GM21576 (cell line): Measurements from ENCODE around the gene SOCS1.
"Not testable (repeated sequence)": the region's sequence is repeated elsewhere in the genome, so short reads cannot be mapped to it uniquely, and the experiment has no call there.

Experiments
- ATAC-seq: cut with Tn5 transposase; IDR thresholded peaks from one replicate; pipeline ENCODE4 v1.9.1; 2021; ENCODE audit warnings: mild to moderate bottlenecking, moderate library complexity; ENCODE audit not compliant: unreplicated experiment

SOCS1 gene

DNA sequence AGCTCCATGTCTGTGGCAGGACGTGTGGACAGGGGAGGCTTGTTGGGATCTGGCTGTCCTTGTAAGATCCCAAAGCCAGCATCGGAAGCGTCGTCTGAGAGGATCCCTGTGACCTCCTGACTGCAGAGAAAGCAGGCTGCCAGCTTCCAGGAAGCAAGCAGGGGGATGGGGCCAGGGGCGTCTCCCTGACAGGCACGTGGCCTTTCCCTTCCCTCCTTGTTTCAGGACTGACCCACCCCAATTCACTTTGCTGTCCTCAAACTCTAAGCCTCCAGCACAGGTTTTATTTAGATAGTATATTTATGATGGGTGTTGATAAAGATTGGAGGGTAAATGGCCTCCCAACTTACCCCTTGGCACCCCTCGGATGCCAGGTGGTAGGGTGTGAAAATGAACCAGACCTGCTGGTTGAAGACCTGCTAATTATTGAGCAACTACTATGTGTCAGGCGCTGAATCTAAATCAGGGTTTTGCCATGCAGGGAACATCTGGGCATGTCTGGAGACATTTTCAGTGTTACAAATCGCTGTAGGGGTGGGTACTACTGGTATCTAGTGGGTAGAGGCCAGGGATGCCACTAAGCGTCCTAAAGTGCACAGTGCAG lies 24.5 kb downstream of the SOCS1 start:
- ATAC-seq, result no peak

DNA sequence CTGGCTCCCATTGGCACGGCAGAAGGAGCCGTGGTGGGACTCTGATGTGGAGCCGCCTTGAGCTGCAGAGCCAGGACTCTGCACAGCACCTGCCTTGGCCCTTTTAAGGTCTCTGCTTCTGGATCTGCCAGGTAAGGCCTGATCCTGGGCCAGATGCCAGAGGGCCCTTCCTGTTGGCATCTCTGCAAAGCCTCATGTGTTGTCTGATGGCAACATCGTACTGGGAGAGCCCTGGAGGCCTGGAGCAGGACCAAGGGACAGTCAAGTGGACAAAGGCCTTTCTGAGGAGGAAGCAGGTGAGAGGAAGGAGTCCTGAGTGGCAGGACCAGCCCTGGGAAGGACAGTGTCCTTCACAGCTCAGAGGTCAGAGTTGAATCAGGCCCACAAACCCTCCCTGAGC lies 26.1 kb downstream of the SOCS1 start:
- no peak for ATAC-seq

DNA sequence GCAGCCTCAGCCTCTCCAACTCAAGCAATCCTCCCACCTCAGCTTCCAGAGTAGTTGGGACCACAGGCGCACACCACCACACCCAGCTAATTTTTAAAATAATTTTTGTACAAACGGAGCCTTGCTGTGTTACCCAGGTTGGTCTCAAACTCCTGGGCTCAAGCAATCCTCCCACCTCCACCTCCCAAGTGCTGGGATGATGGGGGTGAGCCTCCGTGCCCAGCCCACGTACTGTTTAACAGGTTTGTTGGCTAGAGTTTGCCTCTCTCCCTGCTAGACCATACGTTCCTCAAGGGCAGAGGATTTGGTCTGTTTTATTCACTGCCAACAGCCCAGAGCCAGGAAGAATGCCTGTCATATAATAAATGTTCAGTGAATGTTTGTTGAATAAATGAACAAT lies 26.6 kb downstream of the SOCS1 start:
- ATAC-seq, result no peak

DNA sequence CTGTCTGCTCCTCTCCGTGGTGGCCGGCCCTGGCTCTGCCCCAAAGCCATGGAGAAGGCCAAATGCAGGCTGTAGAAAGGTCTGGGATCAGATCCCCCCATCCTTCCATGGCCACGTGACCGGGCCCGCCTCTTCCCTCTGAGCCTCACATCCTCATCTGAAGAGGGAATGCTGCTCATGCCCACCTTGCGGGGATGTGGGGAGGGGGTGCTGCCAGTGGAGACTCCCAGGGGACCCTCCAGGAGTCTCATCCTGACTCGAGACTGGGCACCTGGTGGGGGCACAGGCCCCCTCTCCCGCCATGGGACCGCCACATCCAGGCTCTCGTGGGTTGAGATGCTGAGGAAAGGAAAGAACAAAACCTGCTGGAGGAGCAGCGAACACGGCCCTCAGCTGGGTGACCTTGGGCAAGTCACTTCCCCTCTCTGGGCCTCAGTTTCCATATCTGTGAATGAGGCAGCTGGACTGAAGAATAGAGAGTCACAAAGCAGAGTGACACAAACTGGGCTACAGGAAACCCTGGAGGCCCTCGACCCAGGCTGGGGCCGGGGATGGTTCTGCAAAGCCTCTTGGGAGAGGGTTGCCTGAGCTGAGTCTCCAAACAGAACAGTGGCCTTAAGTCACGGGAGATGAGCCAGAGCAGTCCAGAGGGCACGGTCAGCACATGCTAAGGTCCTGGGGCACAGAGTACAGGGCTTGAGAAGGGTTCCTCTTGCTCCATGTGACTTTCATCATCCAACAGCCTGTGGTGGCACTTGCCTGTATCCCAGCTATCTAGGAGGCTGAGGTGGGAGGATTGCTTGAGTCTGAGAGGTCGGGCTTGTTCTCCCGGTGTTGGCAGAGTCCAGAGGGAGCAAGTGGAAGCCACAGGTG lies 30.1 kb downstream of the SOCS1 start:
- peak; percentile 2 for ATAC-seq

DNA sequence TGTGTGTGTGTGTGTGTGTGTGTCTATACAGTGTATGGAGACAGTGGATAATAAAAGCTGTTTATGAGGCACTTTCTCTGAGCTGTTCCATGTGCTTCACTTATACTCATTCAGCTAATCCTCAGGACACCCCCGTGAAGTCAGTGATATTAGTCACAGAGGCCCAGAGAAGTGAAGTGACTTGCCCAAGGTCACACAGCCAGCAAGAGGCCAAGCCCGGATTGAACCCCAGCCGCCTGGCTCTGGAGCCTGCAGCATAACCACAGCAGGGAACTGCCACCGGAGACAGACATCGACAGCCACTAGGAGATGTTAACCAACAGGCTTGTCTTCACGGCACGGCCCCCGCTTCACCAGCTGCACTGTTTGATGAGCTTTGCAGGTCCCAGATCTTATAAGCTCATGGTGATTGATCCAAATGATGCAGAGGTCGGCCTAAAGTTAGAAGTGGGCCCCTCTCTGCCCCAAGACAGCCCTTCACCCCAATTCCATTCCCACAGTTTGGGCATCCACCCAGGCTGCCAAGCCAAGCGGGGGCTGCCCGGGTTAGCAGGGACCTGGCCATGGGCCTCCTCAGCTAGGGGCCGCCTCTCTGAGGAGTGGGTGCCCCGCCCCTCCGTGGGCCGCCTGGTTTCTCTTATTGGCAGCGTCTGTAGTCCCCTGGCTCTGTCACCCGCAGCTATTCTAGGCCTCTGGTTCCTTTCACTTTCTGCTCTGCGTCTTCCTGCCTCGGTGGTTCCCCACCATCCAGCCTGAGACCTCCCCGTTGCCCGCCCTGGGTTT lies 30.9 kb downstream of the SOCS1 start:
- ATAC-seq, result peak; percentile 72

DNA sequence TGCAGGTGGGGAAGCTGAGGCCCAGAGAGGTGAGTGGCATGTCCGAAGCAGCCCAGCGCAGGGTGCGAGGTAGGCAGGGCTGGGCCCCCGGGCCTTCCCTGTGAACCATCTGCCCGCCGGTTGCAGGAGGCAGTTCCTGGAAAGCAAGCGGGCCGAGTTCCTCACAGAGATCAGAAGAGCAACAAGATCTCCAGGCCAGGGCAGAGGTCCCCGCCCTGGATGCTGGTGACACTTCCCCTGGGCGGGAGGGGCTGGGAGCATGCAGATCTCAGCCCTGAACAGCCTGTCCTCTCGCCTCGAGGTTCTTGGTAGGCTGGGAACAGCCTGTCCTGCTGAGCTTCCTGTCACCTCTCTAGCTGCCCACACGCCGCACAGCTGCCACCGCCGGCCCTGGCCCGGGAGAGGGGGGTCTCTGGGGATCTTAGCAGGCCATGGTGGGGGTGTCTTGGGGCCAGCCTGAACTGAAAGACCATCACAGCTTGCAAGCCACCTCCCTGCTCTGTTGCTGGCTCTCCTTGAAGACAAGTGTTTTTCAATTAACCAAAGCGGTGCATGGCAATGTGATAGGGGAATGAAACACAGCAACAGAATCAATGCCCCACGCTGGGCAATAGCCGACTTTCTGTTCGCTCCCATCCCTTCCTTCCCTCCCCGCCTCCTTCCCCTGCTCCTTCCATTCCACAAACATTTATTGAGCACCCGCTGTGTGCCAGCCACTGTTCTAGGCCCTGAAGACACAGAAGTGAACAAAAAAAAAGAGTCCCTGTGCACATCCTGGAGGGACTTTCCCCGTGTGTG lies 31.7 kb downstream of the SOCS1 start:
- ATAC-seq, result peak; percentile 43

DNA sequence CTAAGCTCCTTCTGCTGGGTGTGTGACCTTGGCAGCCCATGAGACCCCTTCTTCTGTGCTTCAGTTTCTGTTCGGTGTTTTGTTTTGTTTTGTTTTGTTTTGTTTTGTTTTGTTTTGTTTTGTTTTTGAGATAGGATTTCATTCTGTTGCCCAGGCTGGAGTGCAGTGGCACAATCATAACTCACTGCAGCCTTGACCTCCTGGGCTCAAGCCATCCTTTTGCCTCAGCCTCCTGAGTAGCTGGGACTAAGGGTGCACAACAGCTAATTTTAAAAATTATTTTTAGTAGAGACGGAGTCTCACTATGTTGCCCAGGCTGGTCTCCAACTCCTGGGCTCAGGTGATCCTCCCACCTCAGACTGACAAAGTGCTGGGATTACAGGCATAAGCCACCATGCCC lies 35.5 kb downstream of the SOCS1 start:
- not testable (repeated sequence) for ATAC-seq

DNA sequence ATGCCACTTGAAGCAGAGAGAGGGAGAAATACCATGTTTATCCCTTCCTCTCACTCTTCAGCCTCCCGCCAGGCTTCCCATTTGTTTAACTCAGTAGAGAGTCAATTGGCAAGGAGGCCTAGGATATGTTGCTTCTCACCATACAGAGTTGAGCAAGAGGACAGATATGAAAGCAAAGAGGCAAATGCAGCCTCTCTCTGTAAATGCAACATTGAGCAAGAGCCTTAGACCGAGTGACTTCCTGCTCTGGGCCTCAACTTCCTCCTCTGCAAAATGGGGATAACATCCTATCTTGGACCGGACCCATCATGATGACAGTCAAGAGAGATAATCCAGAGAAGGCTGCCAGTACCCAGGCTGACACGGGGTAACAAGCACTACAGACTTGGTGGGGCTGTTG lies 36.8 kb downstream of the SOCS1 start:
- no peak for ATAC-seq

DNA sequence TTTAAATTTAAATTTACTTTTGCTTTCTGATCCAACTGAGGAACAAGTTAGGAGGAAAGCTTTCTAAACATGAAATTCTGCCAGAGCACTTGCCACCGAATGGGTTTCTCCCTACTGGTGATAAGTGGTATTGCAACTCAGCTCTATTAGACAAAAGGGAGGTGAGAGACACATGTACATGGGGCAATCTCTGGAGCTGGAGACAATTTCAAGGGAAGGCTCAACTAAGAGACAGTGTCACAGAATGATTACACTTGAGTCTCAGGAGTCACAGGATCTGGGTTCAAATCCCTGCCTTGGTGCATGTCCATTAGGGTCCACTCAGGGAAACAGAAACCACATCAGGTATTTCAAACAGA lies 37.4 kb downstream of the SOCS1 start:
- no peak for ATAC-seq

DNA sequence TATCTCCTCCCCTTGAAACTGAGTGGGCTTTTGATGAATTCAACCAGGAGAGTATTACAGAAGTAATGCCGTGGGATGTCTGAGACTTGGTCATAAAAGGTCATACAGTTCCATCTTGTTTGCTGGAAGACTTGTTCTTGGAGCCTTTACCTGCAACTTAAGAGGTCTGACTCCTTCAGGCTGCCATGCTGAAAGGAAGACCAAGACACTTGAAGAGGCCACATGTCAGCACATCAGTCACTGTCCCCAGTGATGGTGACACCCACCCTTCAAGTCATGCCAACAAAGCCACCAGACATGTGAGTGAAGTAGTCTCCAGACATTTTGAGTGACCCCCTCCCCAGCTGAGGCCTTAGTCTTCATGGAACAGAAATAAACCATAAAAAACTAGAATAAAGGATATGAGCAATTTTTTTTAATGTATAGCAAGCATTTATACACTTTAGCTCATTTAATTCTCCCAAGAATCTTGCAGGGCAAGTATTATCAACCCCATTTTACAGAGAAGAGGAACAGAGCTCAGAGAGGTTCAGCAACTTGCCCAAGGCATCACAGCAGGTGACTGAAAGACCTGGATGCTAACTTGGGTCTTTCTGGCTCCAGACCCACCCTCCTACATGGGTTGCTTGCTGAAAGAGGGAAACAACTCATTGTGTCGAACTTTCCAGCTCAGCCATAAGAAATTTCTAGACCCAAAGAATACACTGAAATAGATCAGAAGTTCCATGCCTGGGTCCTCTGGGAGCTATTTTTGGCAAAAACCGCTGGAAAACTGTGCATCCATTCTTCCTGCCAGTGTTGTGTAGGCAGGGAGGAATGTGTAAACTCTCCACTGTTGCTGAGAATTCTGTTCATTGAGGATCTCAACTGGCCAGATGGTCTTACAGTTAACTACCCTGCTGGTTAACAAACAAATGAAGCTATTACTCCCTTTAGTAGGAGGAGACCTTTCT lies 38.1 kb downstream of the SOCS1 start:
- ATAC-seq, result no peak

DNA sequence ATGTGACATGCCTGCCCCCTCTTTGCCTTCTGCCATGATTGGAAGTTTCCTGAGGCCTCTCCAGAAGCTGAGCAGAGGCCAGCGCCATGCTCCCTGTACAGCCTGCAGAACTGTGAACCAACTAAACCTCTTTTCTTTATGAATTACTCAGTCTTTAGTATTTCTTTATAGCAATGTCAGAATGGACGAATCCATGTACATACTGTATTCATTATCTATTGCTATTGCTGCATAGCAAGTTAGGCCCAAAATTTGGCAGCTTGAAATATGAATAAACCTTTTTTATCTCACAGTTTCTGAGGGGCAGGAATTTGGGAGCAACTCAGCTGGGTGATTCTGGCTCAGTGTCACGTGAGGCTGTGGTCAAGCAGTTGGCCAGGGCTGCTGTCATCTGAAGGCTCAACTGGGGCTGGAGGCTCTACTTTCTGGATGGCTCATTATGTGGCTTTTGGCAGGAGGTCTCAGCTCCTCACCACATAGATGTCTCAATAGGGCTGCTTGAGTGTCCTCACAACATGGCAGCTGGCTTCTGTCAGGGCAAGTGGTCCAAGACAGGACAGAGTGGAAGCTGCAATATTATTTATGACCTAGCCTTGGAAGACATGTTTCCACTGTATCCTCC lies 40.0 kb downstream of the SOCS1 start:
- ATAC-seq, result no peak

DNA sequence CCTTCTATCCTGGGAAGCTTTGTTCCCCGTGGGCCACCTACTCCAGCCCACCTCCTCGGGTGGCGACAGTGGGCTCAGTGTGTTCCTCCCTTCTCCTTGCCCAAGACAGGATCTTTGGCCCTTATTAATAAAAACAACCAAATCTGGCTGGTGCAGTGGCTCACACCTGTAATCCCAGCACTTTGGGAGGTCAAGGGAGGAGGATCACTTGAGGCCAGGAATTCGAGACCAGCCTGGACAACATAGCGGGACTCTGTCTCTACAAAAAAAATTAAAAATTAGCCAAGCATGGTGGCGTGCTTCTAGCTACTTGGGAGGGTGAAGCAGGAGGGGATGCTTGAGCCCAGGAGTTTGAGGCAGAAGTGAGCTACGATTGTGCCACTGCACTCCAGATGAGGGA lies 42.2 kb downstream of the SOCS1 start:
- ATAC-seq, result no peak

DNA sequence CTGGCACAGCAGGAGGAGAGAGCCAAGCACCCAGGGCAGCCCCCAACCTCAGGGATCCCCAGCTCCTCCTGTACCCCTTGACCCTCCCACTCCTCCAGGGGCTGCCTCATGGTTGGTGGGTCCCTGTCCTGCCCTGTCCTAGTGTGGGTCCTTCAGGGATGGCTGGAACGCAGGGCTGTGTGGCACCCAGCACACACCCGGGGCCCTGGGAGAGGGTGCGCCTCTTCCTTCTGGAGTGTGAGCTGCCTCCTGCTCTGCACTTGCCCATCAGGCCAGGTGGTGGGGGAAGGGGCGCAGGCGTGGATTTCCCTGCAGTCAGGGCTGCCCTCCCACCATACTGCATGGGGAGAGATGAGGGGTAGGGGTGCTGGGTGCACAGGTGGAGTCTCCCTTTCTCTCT lies 42.6 kb downstream of the SOCS1 start:
- ATAC-seq, result no peak

DNA sequence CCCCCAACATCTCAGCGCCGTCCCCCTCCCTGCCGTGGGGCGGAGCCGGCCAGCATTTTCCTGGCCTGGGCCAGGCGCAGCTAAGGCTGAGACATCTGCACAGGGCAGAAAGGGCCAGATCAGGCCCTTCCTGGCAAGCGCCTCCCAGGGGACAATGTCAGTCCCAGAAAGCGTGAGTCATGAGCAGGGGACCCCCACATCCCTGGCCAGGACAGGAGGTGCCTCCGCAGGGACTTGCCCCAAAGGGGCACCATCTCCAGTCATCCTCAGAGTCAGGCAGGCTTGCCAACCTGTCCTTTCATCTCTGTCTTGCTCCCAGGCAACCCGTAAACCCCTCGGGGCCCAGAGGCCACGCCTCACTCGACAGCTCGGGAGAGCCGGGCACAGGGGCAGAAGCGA lies 43.2 kb downstream of the SOCS1 start:
- ATAC-seq, result no peak

DNA sequence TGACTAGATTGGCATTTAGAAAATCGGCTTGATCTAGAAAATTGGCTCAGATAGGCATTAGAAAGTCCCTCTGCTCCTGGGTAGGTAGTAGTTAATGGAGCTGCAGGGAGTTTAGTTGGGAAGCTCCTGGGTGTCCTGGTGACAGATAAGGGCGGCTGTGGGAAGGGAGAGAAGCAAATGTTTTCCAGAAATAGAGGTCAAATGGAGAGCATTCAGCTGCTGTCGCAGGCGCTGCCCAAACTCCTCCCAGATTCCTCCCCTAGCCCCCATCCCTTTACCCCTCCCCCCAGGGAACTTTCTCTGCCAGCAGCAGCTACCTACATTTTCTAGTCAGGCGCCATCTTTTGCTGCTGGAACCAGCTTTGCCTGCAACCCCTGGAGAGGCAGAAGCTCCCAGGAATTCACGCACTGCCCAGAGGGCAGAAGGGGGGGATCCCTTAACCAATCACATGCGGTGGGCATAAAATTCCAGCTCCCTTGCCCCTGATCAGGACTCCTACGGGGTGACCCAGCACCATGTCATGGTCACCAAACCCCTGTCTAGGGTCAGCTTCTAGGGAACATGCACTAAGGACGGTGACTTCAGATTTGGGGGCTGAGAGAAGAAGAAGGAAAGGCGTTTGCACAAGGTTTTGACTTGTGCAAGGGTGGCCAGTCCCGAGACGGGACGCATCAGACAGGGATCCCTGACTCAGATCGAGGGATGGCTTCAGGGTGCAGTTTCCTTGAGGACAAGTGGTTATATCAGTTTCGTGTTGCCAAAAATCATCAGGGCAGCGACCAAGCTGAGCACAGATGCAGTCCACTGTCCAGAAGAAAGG lies 43.8 kb downstream of the SOCS1 start:
- no peak for ATAC-seq

DNA sequence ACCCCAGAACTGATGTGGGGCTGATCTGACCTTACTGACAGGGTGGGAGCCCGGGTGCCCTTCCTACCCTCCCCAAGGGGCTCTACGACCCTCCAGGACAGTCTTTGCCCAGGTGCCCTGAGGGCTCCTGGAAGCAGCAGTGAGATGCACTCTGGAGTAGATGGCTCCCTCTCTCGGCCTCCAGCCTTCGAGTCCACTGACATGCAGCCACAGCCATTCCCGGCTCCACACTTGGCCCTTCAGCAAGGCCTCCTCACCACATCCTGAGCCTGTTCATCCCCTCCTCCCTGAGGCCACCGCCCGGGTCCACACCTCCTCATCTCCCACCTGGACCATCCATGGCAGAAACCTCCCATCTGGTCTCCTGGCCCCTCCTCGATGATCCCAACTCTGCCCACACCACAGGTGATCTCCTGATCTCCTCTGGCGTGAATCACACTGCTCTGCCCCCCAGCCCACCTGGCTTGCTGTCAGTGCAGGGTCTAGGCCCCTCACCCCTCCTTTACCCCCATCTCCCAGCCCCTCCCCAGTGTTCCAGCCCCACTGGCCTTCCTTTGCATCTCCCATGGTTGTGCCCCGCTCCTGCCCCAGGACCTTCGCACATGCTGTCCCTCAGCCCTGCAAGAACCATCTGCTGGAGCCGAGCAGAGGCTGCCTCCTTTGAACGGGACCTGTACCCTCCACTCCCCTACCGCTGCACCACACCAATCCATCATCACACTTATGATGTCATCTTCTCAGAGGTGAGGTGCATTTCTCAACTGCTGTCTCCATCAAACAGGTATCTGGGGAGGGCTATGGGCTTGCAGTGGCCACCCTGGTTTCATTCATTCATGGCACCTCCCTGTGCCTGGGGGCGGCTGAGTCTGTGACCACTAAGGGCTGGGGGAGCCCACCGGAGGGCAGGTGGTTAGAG lies 44.7 kb downstream of the SOCS1 start:
- ATAC-seq, result no peak

DNA sequence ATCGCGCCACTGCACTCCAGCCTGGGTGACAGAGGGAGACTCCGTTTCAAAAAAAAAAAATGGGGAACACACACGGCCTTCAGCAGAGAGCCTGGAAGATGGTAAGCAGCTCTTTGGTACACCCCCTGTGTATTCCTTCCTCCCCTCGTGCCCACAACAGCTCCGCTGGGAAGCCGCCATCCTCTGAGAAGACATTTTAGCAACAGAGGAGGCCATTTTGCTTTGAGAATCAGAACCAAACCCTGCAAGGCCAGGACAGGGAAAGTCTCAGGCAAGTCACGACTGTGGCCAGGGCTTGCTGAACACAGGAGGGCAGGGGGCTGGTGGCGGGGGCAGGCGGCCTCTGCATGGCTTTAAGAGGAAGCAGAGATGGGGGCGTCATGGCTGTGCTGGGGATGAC lies 45.7 kb downstream of the SOCS1 start:
- no peak for ATAC-seq
